Kidney (tissue), 14 donors: ENCODE results near the gene MYADML2. TPM values are rescaled to one million over a fixed set of nuclear protein-coding genes. Genes with fewer than 3 reads are reported as not detected.

Source experiments
- DNase-seq, 5 donors: peaks; one replicate each; pipeline ENCODE4 v3.0.0-alpha.2; 2013 to 2020
- FAIRE-seq: peaks from 2 replicates; lab custom pipeline; 2012; peaks lifted over from hg19 to GRCh38; lab: Jason Lieb, UNC
- H3K27ac ChIP-seq, 2 donors: one replicate each; pipeline ENCODE4 v1.7.0; 2013; ENCODE audit warnings: low read depth in 2 of 2, low read length in 2 of 2, inconsistent platforms in 1 of 2
- H3K27me3 ChIP-seq: one replicate; pipeline ENCODE4 v1.7.1; 2013; ENCODE audit warnings: low read length, inconsistent platforms; ENCODE audit not compliant: control insufficient read depth, insufficient read depth
- H3K36me3 ChIP-seq, 3 donors: one replicate each; pipeline versions ENCODE4 v1.7.0 to v1.7.1; 2013; ENCODE audit warnings: low read length in 3 of 3, control low read depth in 1 of 3, inconsistent platforms in 1 of 3; ENCODE audit not compliant: insufficient read depth in 3 of 3, control insufficient read depth in 2 of 3
- H3K4me1 ChIP-seq, 3 donors: one replicate each; pipeline versions ENCODE4 v1.7.0 to v1.7.1; 2013; ENCODE audit warnings: low read length in 3 of 3, inconsistent platforms in 1 of 3, low read depth in 1 of 3; ENCODE audit not compliant: control insufficient read depth in 2 of 3, insufficient read depth in 2 of 3
- H3K4me3 ChIP-seq, 3 donors: one replicate each; pipeline versions ENCODE4 v1.7.0 to v1.8.1; 2013; ENCODE audit warnings: low read length in 3 of 3, control low read depth in 1 of 3, inconsistent platforms in 1 of 3
- H3K9ac ChIP-seq, 3 donors: one replicate each; pipeline versions ENCODE4 v1.7.0 to v1.7.1; 2013; ENCODE audit warnings: low read length in 3 of 3, control low read depth in 1 of 3, inconsistent platforms in 1 of 3
- H3K9me3 ChIP-seq, 3 donors: one replicate each; pipeline versions ENCODE4 v1.7.0 to v1.7.1; 2013; ENCODE audit warnings: low read length in 3 of 3, control low read depth in 1 of 3, inconsistent platforms in 1 of 3; ENCODE audit not compliant: control insufficient read depth in 2 of 3, insufficient read depth in 1 of 3
- CTCF ChIP-seq: IDR thresholded peaks from 3 replicates; pipeline ENCODE4 v1.5.1; 2012; ENCODE audit warnings: mild to moderate bottlenecking, moderate library complexity, borderline replicate concordance; ENCODE audit not compliant: insufficient read depth; ENCODE audit errors: extremely low read depth
- intact Hi-C: fragments of 100-400 bp; cut with DNase I; formaldehyde crosslinking; loops from one replicate; pipeline ENCODE4 v1.11.1; 2022
- polyA plus RNA-seq: library from polyadenylated mRNA; stranded (reverse); fragments of 350-450 nt; fragmentation: Illumina TruSeq; extraction: RNeasy Lipid Tissue Mini Kit (QIAGEN cat#74804); gene quantifications from one replicate; pipeline ENCODE4 v1.2.3, GENCODE V29; 2014; ENCODE audit warnings: low read depth, low replicate concordance; ENCODE audit not compliant: insufficient read depth
- total RNA-seq: library from RNA; stranded (reverse); fragmentation: NEBNext Ultra II Directional; extraction: Animal tissue kit (Norgen Biotek cat#: 25700); gene quantifications from one replicate; pipeline ENCODE4 v1.2.1, GENCODE V29; 2021
- donor health status: control.
- donor health status: control.
- donor health status: control.
- donor health status: control.
- donor health status: control.
- donor health status: DM: yes; HTN: yes; CAD: no.
- donor health status: Normal renal cell carcinoma (clear cell type).

MYADML2 gene
- total and polyA plus RNA-seq, 2 donors from 2014 or later = not detected

- peak within 1 kb of the TSS in 2 of 3 donors; percentile 17 to 73 for H3K9ac ChIP-seq
- TF ChIP-seq CTCF = no peak
- DNase-seq (peak; percentile 93 to 98 (median 95)), FAIRE-seq (no peak)
- H3K27me3 ChIP-seq = no peaks in the 10 kb centered on the region
- H3K36me3 ChIP-seq = peaks cover 0 to 44% (median 24%) of the 10 kb centered on the region in 3 donors
- no peaks in the 10 kb centered on the region for H3K9me3 ChIP-seq
- intact Hi-C loops = no loop called here
- peak within 1 kb of the TSS; percentile 51 to 64 for H3K27ac ChIP-seq
- H3K4me3 ChIP-seq = peak within 1 kb of the TSS; percentile 50 to 76 (median 69)
- H3K4me1 ChIP-seq = peaks cover 0 to 9% (median 0%) of the 10 kb centered on the region in 3 donors
Measured at GRCh38 chr17:81911277-81911961, 35.6 kb downstream of the MYADML2 start, which contains the start of gene PCYT2. PCYT2 (minus strand) TSS chr17:81911399; CDS start chr17:81911355, 44 bp downstream.

GRCh38 chr17:81910840-81911276, 36.2 kb downstream of the MYADML2 start:
- FAIRE-seq (no peak), DNase-seq (peak in 4 of 5 donors; percentile 25 to 72 (median 30))
- TF ChIP-seq CTCF = no peak
- Histone ChIP-seq H3K4me3 (peak overlapping the region; percentile 50 to 76 (median 69)), H3K27ac (peak overlapping the region; percentile 51 to 64), H3K9ac (peak overlapping the region in 1 of 3 donors; percentile 73), H3K4me1 (peaks cover 0 to 9% (median 0%) of the 10 kb centered on the region in 3 donors), H3K9me3 (no peaks in the 10 kb centered on the region), H3K27me3 (no peaks in the 10 kb centered on the region), H3K36me3 (peaks cover 0 to 42% (median 24%) of the 10 kb centered on the region in 3 donors)
- intact Hi-C loops = no loop called here

GRCh38 chr17:81909966-81910839, 36.8 kb downstream of the MYADML2 start:
- Histone ChIP-seq H3K4me1 (peaks cover 0 to 9% (median 0%) of the 10 kb centered on the region in 3 donors), H3K9ac (peak overlapping the region in 2 of 3 donors; percentile 17 to 73), H3K4me3 (peak overlapping the region; percentile 50 to 76 (median 69)), H3K27ac (peak overlapping the region; percentile 51 to 64), H3K9me3 (no peaks in the 10 kb centered on the region), H3K27me3 (no peaks in the 10 kb centered on the region), H3K36me3 (peaks cover 0 to 35% (median 24%) of the 10 kb centered on the region in 3 donors)
- TF ChIP-seq CTCF = no peak
- DNase-seq (peak in 3 of 5 donors; percentile 31 to 52 (median 50)), FAIRE-seq (no peak)
- intact Hi-C loops = no loop called here
